HepG2 (cell line): ENCODE measurements around the gene CRK. TPM values are rescaled to one million over a fixed set of nuclear protein-coding genes. Genes with fewer than 3 reads are reported as not detected.
A peak's percentile ranks its signal among the peaks of the same experiment; 100 is the strongest.

Experiments used
- ATAC-seq: fragments of 200-7000 bp; cut with Tn5 transposase; 3 replicates; pipeline ENCODE4 v1.9.1; 2020; ENCODE audit warnings: mild to moderate bottlenecking, moderate library complexity
- BruUV-seq: library from RNA; stranded (reverse); fragments of 400-500 nt; replicated peaks from 2 replicates; lab custom pipeline; 2021; lab: Mats Ljungman, UMichigan
- CTCF ChIA-PET: fragments of 300-600 bp; formaldehyde crosslinking; extraction: SDS; loops from one replicate; lab custom pipeline; 2021; ENCODE audit warnings: low total read pairs, inconsistent platforms, low intra/inter-chr PET ratio; lab: Yijun Ruan, JAX
- POLR2A ChIA-PET: fragments of 350-600 bp; sonication (Branson Sonifier 250); formaldehyde crosslinking; loops from one replicate; lab custom pipeline; 2020; ENCODE audit warnings: antibody characterized with exemption, inconsistent platforms; lab: Yijun Ruan, JAX
- DNase-seq: peaks from one replicate; pipeline ENCODE4 v3.0.0-alpha.2; 2015; ENCODE audit warnings: low spot score
- FAIRE-seq: peaks from 3 replicates; lab custom pipeline; 2011; peaks lifted over from hg19 to GRCh38; lab: Jason Lieb, UNC
- H2AFZ ChIP-seq: one replicate; pipeline ENCODE4 v1.6.1; 2011; ENCODE audit warnings: low read length, inconsistent platforms
- H3K27ac ChIP-seq: fragments of 300-600 bp; 3 replicates; pipeline ENCODE4 v1.8.0; 2011; ENCODE audit warnings: mixed run types, mild to moderate bottlenecking, mixed read lengths, low read length, inconsistent platforms; ENCODE audit not compliant: insufficient read depth; ENCODE audit errors: extremely low read length
- H3K27me3 ChIP-seq, 2 experiments: fragments of 200-600 bp in 1 of 2; 2 replicates in 1 of 2; 3 replicates in 1 of 2; pipeline versions ENCODE4 v1.6.0 to v1.8.0; 2011; ENCODE audit warnings: low read length in 2 of 2, mild to moderate bottlenecking in 2 of 2, moderate library complexity in 2 of 2, inconsistent platforms in 1 of 2; ENCODE audit not compliant: insufficient read depth in 2 of 2, control insufficient read depth in 1 of 2
- H3K36me3 ChIP-seq, 2 experiments: fragments of 200-600 bp in 1 of 2; replicated peaks in 1 of 2; 2 replicates in 1 of 2; 3 replicates in 1 of 2; pipeline versions ENCODE4 v1.5.1 to v1.8.0; 2011; ENCODE audit warnings: low read length in 2 of 2, inconsistent platforms in 1 of 2; ENCODE audit not compliant: insufficient read depth in 2 of 2, control insufficient read depth in 1 of 2
- H3K4me1 ChIP-seq: 2 replicates; pipeline ENCODE4 v1.5.1; 2012; ENCODE audit warnings: low read length, inconsistent platforms; ENCODE audit not compliant: insufficient read depth
- H3K4me2 ChIP-seq: 2 replicates; pipeline ENCODE4 v1.6.0; 2011; ENCODE audit warnings: low read depth, low read length, inconsistent platforms
- H3K4me3 ChIP-seq, 3 experiments: fragments of 200-600 bp in 1 of 3; sonication (generic), shearing (Covaris generic) in 1 of 3; replicated peaks in 1 of 3; 2 replicates each; pipeline ENCODE4 v1.5.1; 2011 to 2016; ENCODE audit warnings: low read length in 3 of 3, inconsistent platforms in 2 of 3, low read depth in 2 of 3, mild to moderate bottlenecking in 2 of 3, control low read depth in 1 of 3, mixed read lengths in 1 of 3; ENCODE audit not compliant: insufficient read depth in 1 of 3
- H3K79me2 ChIP-seq: one replicate; pipeline ENCODE4 v1.6.1; 2011; ENCODE audit warnings: low read length, inconsistent platforms; ENCODE audit not compliant: insufficient read depth
- H3K9ac ChIP-seq: 2 replicates; pipeline ENCODE4 v1.6.0; 2011; ENCODE audit warnings: mild to moderate bottlenecking, low read depth, low read length, inconsistent platforms; ENCODE audit not compliant: insufficient read depth
- H3K9me3 ChIP-seq: 2 replicates; pipeline ENCODE4 v1.5.1; 2012; ENCODE audit warnings: mild to moderate bottlenecking, low read length
- H4K20me1 ChIP-seq: 2 replicates; pipeline ENCODE4 v1.6.0; 2011; ENCODE audit warnings: inconsistent platforms, mild to moderate bottlenecking, low read length, moderate library complexity; ENCODE audit not compliant: insufficient read depth
- ZNF768 ChIP-seq: sonication (generic); formaldehyde crosslinking; IDR thresholded peaks from 2 replicates; pipeline ENCODE4 v1.4.0; 2020; ENCODE audit warnings: missing genetic modification reagents
- WGBS: methylation state at CpG from one replicate; pipeline ENCODE4 v1.1.6; 2017; ENCODE audit warnings: low lambda C conversion rate; 5-methylcytosine and 5-hydroxymethylcytosine counted together
- in situ Hi-C: cut with HindIII; loops from 2 replicates; pipeline ENCODE4 v1.10.0; 2017; ENCODE audit warnings: low pct_unique_long_range_greater_than_20kb; ENCODE audit not compliant: extremely low pct_ligation_motif_present
- intact Hi-C: fragments of 100-400 bp; cut with micrococcal nuclease; formaldehyde crosslinking; loops from one replicate; pipeline ENCODE4 v1.10.0; 2022; ENCODE audit not compliant: unreplicated experiment
- polyA plus RNA-seq, 8 experiments: library from polyadenylated mRNA; depleted of rRNA in 3 of 8; stranded (reverse) in 7 of 8; unstranded in 1 of 8; fragments of >200 nt; fragmentation: Illumina TruSeq in 4 of 8; extraction: Trizol in 4 of 8; gene quantifications; 2 replicates each; pipeline versions ENCODE4 v1.2.1 to v1.2.3, GENCODE V29; 2011 to 2016; ENCODE audit warnings: low read depth in 4 of 8, missing spikeins in 1 of 8, mixed read lengths in 1 of 8; ENCODE audit not compliant: insufficient read depth in 1 of 8
- total RNA-seq, 5 experiments: library from RNA; depleted of rRNA; stranded (reverse); fragments of >200 nt; fragmentation: Illumina TruSeq; extraction: Trizol; gene quantifications; 2 replicates each; pipeline ENCODE4 v1.2.3, GENCODE V29; 2016; ENCODE audit warnings: low read depth in 1 of 5
- TF ChIP-seq, protein P1 (sequence below): IDR thresholded peaks from 2 replicates; pipeline ENCODE4 v1.6.1; 2016; ENCODE audit warnings: control low read depth
- TF ChIP-seq, protein P2 (sequence below): sonication (generic); formaldehyde crosslinking; IDR thresholded peaks from 2 replicates; pipeline ENCODE4 v1.8.0; 2022; ENCODE audit warnings: missing genetic modification reagents, mild to moderate bottlenecking, inconsistent platforms, borderline replicate concordance

Gene CRK
- total and polyA plus RNA-seq, 2 of the 13 experiments (the other 11 are each of a cell fraction or from before 2014, with no cell fraction given) = 47.4 to 54.2 TPM

DNA sequence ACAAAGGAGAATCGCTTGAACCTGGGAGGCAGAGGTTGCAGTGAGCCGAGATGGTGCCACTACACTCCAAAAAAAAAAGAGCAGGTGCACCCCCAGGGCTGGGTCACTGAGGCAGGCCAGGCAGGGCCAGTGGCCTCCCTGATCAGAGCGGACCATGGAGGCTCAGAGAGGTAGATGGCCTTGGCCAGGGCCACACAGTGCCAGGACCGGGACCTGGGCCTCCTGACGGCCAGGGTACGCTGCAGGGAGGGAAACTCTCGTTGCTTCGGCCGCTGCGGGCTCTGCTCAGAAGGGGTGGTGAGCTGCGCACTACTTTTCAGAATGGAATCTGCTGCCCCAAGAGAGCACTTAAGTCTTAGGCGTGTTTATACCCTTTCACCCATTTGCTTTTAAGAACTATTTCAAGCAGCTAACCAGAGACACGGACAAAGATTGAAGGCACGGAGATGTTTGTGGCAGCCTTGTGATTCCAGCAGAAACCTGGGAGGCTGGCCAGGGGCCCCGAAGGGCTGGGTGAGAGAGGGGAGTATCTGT lies 19.4 kb upstream of the CRK start:
- Histone ChIP-seq H3K79me2 (no peaks in the 10 kb centered on the region), H3K9me3 (no peaks in the 10 kb centered on the region), H3K4me2 (no peak overlapping the region), H3K9ac (no peak overlapping the region), H3K27me3 (no peaks in the 10 kb centered on the region), H3K36me3 (peaks cover 14 to 37% of the 10 kb centered on the region in 2 experiments; a peak in 4 of 5 replicates), H3K4me1 (no peaks in the 10 kb centered on the region), H4K20me1 (no peaks in the 10 kb centered on the region), H3K27ac (no peak overlapping the region), H2AFZ (no peak overlapping the region), H3K4me3 (no peak overlapping the region)
- no peak for ATAC-seq
- intact Hi-C loops = no loop called here
- in situ Hi-C loops = no loop called here
- no TSS peak for BruUV-seq
- ChIA-PET POLR2A (interaction anchor here (1.5 kb wide), 1 partner anchor 19 kb away, joined by 4 read pairs; no protein-coding TSS in a partner anchor), CTCF (no interaction called here)
- 98% methylated on average over 14 of the region's 15 CpGs for WGBS
- TF ChIP-seq ZNF768 (CRISPR knock-in tag) = peak; percentile 82; the same call in 1 of the 2 replicates
- TF ChIP-seq, protein P1, sequence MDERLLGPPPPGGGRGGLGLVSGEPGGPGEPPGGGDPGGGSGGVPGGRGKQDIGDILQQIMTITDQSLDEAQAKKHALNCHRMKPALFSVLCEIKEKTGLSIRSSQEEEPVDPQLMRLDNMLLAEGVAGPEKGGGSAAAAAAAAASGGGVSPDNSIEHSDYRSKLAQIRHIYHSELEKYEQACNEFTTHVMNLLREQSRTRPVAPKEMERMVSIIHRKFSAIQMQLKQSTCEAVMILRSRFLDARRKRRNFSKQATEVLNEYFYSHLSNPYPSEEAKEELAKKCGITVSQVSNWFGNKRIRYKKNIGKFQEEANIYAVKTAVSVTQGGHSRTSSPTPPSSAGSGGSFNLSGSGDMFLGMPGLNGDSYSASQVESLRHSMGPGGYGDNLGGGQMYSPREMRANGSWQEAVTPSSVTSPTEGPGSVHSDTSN (CRISPR knock-in tag) = no peak
- TF ChIP-seq, protein P2, sequence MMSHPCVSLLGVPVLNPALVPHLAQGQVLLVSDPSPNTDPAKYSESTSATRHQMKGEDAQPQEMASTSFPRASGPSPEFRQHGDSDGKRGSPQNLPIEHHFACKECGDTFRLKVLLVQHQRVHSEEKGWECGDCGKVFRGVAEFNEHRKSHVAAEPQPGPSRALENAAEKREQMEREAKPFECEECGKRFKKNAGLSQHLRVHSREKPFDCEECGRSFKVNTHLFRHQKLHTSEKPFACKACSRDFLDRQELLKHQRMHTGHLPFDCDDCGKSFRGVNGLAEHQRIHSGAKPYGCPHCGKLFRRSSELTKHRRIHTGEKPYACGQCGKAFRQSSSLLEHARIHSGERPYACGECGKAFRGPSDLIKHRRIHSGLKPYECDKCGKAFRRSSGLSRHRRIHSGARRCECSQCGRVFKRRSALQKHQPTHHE (CRISPR knock-in tag) = no peak
- DNase-seq = no peak
- FAIRE-seq = no peak
